Neural progenitor cell (in vitro differentiated cells): ENCODE measurements around the gene SINHCAF. TPM values are rescaled to one million over a fixed set of nuclear protein-coding genes. Genes with fewer than 3 reads are reported as not detected.

Experiments
- DNase-seq: peaks from one replicate; pipeline ENCODE4 v3.0.0-alpha.2; 2016; ENCODE audit warnings: low spot score
- H2AFZ ChIP-seq: fragments of 200-600 bp; sonication (generic); replicated peaks from 2 replicates; pipeline ENCODE4 v1.6.1; 2016; ENCODE audit warnings: antibody characterized with exemption
- H3F3A ChIP-seq: fragments of 200-600 bp; sonication (generic); 2 replicates; pipeline ENCODE4 v1.6.1; 2016; ENCODE audit warnings: antibody characterized with exemption, low read depth
- H3K27ac ChIP-seq: fragments of 200-600 bp; sonication (generic); 2 replicates; pipeline ENCODE4 v1.5.1; 2016; ENCODE audit warnings: mild to moderate bottlenecking
- H3K27me3 ChIP-seq: fragments of 200-600 bp; sonication (generic); 2 replicates; pipeline ENCODE4 v1.6.1; 2016; ENCODE audit warnings: mild to moderate bottlenecking, moderate library complexity
- H3K36me3 ChIP-seq: fragments of 200-600 bp; sonication (generic); 2 replicates; pipeline ENCODE4 v1.5.1; 2016
- H3K4me1 ChIP-seq: fragments of 200-600 bp; sonication (generic); 2 replicates; pipeline ENCODE4 v1.6.1; 2016; ENCODE audit warnings: mixed run types
- H3K4me2 ChIP-seq: fragments of 200-600 bp; sonication (generic); 2 replicates; pipeline ENCODE4 v1.6.1; 2016
- H3K4me3 ChIP-seq: fragments of 200-600 bp; sonication (generic); 2 replicates; pipeline ENCODE4 v1.5.1; 2016
- H3K79me2 ChIP-seq: fragments of 200-600 bp; sonication (generic); 2 replicates; pipeline ENCODE4 v1.6.1; 2016; ENCODE audit warnings: low read depth
- H3K9ac ChIP-seq: fragments of 200-600 bp; sonication (generic); 2 replicates; pipeline ENCODE4 v1.6.1; 2016
- H3K9me3 ChIP-seq: fragments of 200-600 bp; sonication (generic); 2 replicates; pipeline ENCODE4 v1.5.1; 2016; ENCODE audit warnings: low read depth
- H4K20me1 ChIP-seq: fragments of 200-600 bp; sonication (generic); 2 replicates; pipeline ENCODE4 v1.6.1; 2016; ENCODE audit warnings: low read depth
- H3K27ac Mint-ChIP-seq: 3 replicates; pipeline ENCODE4 v1.8.0; 2021; ENCODE audit warnings: mixed read lengths
- H3K27me3 Mint-ChIP-seq: 2 replicates; pipeline ENCODE4 v1.8.0; 2022; ENCODE audit warnings: low read depth, mild to moderate bottlenecking, inconsistent platforms, moderate library complexity, mixed read lengths; ENCODE audit not compliant: insufficient read depth
- H3K36me3 Mint-ChIP-seq: 3 replicates; pipeline ENCODE4 v1.8.0; 2021; ENCODE audit warnings: mixed read lengths
- H3K4me1 Mint-ChIP-seq: 3 replicates; pipeline ENCODE4 v1.8.0; 2021; ENCODE audit warnings: mixed read lengths
- H3K4me3 Mint-ChIP-seq: 3 replicates; pipeline ENCODE4 v1.8.0; 2021; ENCODE audit warnings: mild to moderate bottlenecking, moderate library complexity, mixed read lengths
- H3K9me3 Mint-ChIP-seq: 3 replicates; pipeline ENCODE4 v1.8.0; 2020; ENCODE audit warnings: mixed read lengths
- CTCF ChIP-seq: fragments of 200-600 bp; sonication (generic); IDR thresholded peaks from 2 replicates; pipeline ENCODE4 v1.5.1; 2017; ENCODE audit warnings: antibody characterized with exemption, mild to moderate bottlenecking
- EZH2 ChIP-seq: fragments of 200-600 bp; sonication (generic); IDR thresholded peaks from 2 replicates; pipeline ENCODE4 v1.6.1; 2017; ENCODE audit warnings: antibody characterized with exemption, mild to moderate bottlenecking, moderate library complexity
- EZH2phosphoT487 ChIP-seq: fragments of 200-600 bp; sonication (generic); IDR thresholded peaks from 2 replicates; pipeline ENCODE4 v1.6.1; 2017; ENCODE audit warnings: antibody characterized with exemption
- small RNA-seq: library from RNA; depleted of rRNA; stranded (forward); fragments of <200 nt; gene quantifications from one replicate; pipeline ENCODE3, GENCODE V24; 2015
- total RNA-seq: library from RNA; depleted of rRNA; stranded (reverse); fragments of >200 nt; gene quantifications from 2 replicates; pipeline ENCODE4 v1.2.3, GENCODE V29; 2015; ENCODE audit warnings: low replicate concordance

The SINHCAF gene
- total RNA-seq, 1 donor from 2014 or later, result 1,260 TPM

GRCh38 chr12:31232361-31232965 is 93.5 kb downstream of the SINHCAF start:
- H3K36me3 Mint-ChIP-seq, result no peaks in the 10 kb centered on the region
- H3K4me1 Mint-ChIP-seq, result peaks cover 12% of the 10 kb centered on the region
- H3K79me2 ChIP-seq, result no peaks in the 10 kb centered on the region
- peaks cover 7% of the 10 kb centered on the region for H3F3A ChIP-seq
- H3K9ac ChIP-seq, result no peak overlapping the region
- TF ChIP-seq EZH2 (no peak), CTCF (no peak), EZH2phosphoT487 (no peak)
- no peaks in the 10 kb centered on the region for H4K20me1 ChIP-seq
- DNase-seq, result no peak
- H3K36me3 ChIP-seq, result no peaks in the 10 kb centered on the region
- no peak overlapping the region for H3K4me3 Mint-ChIP-seq
- peaks cover 4% of the 10 kb centered on the region for H3K27me3 Mint-ChIP-seq
- H3K4me3 ChIP-seq, result no peak overlapping the region
- H3K27ac ChIP-seq, result no peak overlapping the region
- peak overlapping the region; percentile 63 for H2AFZ ChIP-seq
- no peaks in the 10 kb centered on the region for H3K27me3 ChIP-seq
- peaks cover 10% of the 10 kb centered on the region for H3K9me3 Mint-ChIP-seq
- no peak overlapping the region for H3K4me2 ChIP-seq
- H3K9me3 ChIP-seq, result no peaks in the 10 kb centered on the region
- H3K27ac Mint-ChIP-seq, result no peak overlapping the region
- H3K4me1 ChIP-seq, result peaks cover 14% of the 10 kb centered on the region

- Histone ChIP-seq H3K4me2 (no peak overlapping the region), H3K27me3 (no peaks in the 10 kb centered on the region), H3K4me1 (peaks cover 14% of the 10 kb centered on the region), H3K9ac (no peak overlapping the region), H2AFZ (peak overlapping the region; percentile 63), H4K20me1 (no peaks in the 10 kb centered on the region), H3K27ac (no peak overlapping the region), H3K79me2 (no peaks in the 10 kb centered on the region), H3K9me3 (no peaks in the 10 kb centered on the region), H3K4me3 (no peak overlapping the region), H3K36me3 (no peaks in the 10 kb centered on the region), H3F3A (peaks cover 7% of the 10 kb centered on the region)
- Mint-ChIP-seq H3K4me3 (no peak overlapping the region), H3K27me3 (peaks cover 4% of the 10 kb centered on the region), H3K36me3 (no peaks in the 10 kb centered on the region), H3K4me1 (peaks cover 12% of the 10 kb centered on the region), H3K9me3 (peaks cover 10% of the 10 kb centered on the region), H3K27ac (no peak overlapping the region)
- no peak for DNase-seq
- TF ChIP-seq EZH2, result no peak
Measured at GRCh38 chr12:31231611-31232360, 94.2 kb downstream of the SINHCAF start.

Small RNAs within 50 kb of the gene (small RNA-seq; reads per million reads assigned to genes)
- gene AC024940.4 (not detected), gene AC024940.5 (not detected), gene MREGP1 (not detected), gene RF00026 (not detected)
